ENCODE results near the gene ZNF692. TPM values are rescaled to one million over a fixed set of nuclear protein-coding genes. Genes with fewer than 3 reads are reported as not detected.
A peak's percentile ranks its signal among the peaks of the same experiment; 100 is the strongest.

ZNF692 gene
- 5.7 TPM for total RNA-seq

- Histone ChIP-seq H3K9ac (ENCODE audit: low read depth in 1 of 3, low read length in 3 of 3) (peak within 1 kb of the TSS; percentile 85 to 95 (median 92)), H3K36me3 (ENCODE audit: control insufficient read depth in 3 of 3, insufficient read depth in 3 of 3, low read length in 3 of 3) (peaks cover 0 to 6% (median 5%) of the 10 kb centered on the region in 3 donors), H3K4me3 (ENCODE audit: low read length in 3 of 3) (peak within 1 kb of the TSS; percentile 86 to 91 (median 88)), H3K27me3 (ENCODE audit: control insufficient read depth in 3 of 3, insufficient read depth in 3 of 3, low read length in 3 of 3) (no peaks in the 10 kb centered on the region), H3K4me1 (ENCODE audit: control insufficient read depth in 3 of 3, insufficient read depth in 3 of 3, low read length in 3 of 3) (peaks cover 32 to 40% (median 38%) of the 10 kb centered on the region in 3 donors), H3K27ac (ENCODE audit: low read depth, low read length) (peak within 1 kb of the TSS; percentile 91), H3K9me3 (ENCODE audit: control insufficient read depth in 3 of 3, low read length in 3 of 3) (no peaks in the 10 kb centered on the region)
Measured at GRCh38 chr1:248858891-248859889, at the start of gene ZNF692. Gene ZNF692 (minus strand): TSS chr1:248859085. CDS start chr1:248858309, 776 bp downstream.

GRCh38 chr1:248906753-248907661 lies 48.1 kb upstream of the ZNF692 start:
- H3K27me3 ChIP-seq (ENCODE audit: control insufficient read depth in 3 of 3, insufficient read depth in 3 of 3, low read length in 3 of 3): no peaks in the 10 kb centered on the region

DNA sequence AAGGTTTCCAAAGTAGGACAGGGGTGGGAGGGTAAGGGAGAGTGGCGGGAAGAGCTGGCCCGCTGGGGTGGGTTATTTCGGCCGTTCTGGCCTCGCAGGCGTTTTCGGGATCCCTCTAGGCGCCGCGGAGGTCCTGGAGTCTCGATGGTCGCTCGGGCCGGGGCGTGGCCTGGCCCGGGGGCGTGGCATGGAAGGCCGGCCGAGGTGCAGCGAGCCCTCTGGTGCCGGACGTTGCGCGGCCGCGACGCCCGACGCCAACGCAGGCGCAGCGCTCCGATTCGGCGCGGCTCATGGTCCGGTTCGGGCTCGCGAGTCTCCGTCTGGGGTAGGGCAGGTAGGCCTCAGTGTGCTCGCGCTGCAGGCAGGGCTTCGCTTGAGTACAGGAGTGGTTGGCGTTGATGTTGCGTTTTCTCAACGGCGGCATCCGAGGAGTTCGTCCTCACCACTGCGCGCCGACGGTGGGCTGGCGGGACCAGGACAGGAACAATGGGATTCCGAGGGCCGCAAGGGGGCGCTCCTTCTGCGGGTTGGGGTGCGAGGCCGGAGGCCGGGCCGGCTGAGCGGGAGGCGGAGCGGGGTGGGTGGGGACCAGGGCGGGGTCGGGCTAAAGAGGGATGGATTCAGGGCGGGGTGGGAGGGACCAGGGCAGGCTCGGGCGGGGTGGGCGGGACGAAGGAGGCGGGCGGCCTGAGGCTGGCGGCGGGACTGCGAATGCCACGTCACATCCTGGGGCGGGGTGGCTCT lies 47.3 kb upstream of the ZNF692 start, which contains the start of gene PGBD2:
Gene PGBD2 (plus strand): TSS at position 227 of the 744 bp plus-strand sequence. CDS start 7,628 bp downstream, outside the sequence.
- H3K9ac ChIP-seq (ENCODE audit: low read depth in 1 of 3, low read length in 3 of 3): peak within 1 kb of the TSS; percentile 81 to 87 (median 81)
- peak within 1 kb of the TSS; percentile 90 to 98 (median 95) for H3K4me3 ChIP-seq (ENCODE audit: low read length in 3 of 3)
- peaks cover 0 to 3% (median 0%) of the 10 kb centered on the region in 3 donors for H3K27me3 ChIP-seq (ENCODE audit: control insufficient read depth in 3 of 3, insufficient read depth in 3 of 3, low read length in 3 of 3)
- H3K4me1 ChIP-seq (ENCODE audit: control insufficient read depth in 3 of 3, insufficient read depth in 3 of 3, low read length in 3 of 3): peaks cover 3 to 16% (median 13%) of the 10 kb centered on the region in 3 donors
- H3K36me3 ChIP-seq (ENCODE audit: control insufficient read depth in 3 of 3, insufficient read depth in 3 of 3, low read length in 3 of 3): peaks cover 0 to 2% (median 0%) of the 10 kb centered on the region in 3 donors
- H3K9me3 ChIP-seq (ENCODE audit: control insufficient read depth in 3 of 3, low read length in 3 of 3): no peaks in the 10 kb centered on the region
- peak within 1 kb of the TSS; percentile 86 for H3K27ac ChIP-seq (ENCODE audit: low read depth, low read length)

More at GRCh38 chr1:248906753-248907661, 48.1 kb upstream of the ZNF692 start:
- peak overlapping the region; percentile 77 to 81 (median 81) for H3K9ac ChIP-seq (ENCODE audit: low read depth in 1 of 3, low read length in 3 of 3)
- peaks cover 3 to 16% (median 13%) of the 10 kb centered on the region in 3 donors for H3K4me1 ChIP-seq (ENCODE audit: control insufficient read depth in 3 of 3, insufficient read depth in 3 of 3, low read length in 3 of 3)
- no peaks in the 10 kb centered on the region for H3K9me3 ChIP-seq (ENCODE audit: control insufficient read depth in 3 of 3, low read length in 3 of 3)
- H3K27ac ChIP-seq (ENCODE audit: low read depth, low read length): peak overlapping the region; percentile 76
- peak overlapping the region; percentile 77 to 85 (median 80) for H3K4me3 ChIP-seq (ENCODE audit: low read length in 3 of 3)
- H3K36me3 ChIP-seq (ENCODE audit: control insufficient read depth in 3 of 3, insufficient read depth in 3 of 3, low read length in 3 of 3): peaks cover 0 to 3% (median 0%) of the 10 kb centered on the region in 3 donors

- peak overlapping the region; percentile 90 to 98 (median 95) for H3K4me3 ChIP-seq (ENCODE audit: low read length in 3 of 3)
- no peaks in the 10 kb centered on the region for H3K9me3 ChIP-seq (ENCODE audit: control insufficient read depth in 3 of 3, low read length in 3 of 3)
- H3K4me1 ChIP-seq (ENCODE audit: control insufficient read depth in 3 of 3, insufficient read depth in 3 of 3, low read length in 3 of 3): peaks cover 3 to 16% (median 13%) of the 10 kb centered on the region in 3 donors
- H3K36me3 ChIP-seq (ENCODE audit: control insufficient read depth in 3 of 3, insufficient read depth in 3 of 3, low read length in 3 of 3): peaks cover 0 to 2% (median 0%) of the 10 kb centered on the region in 3 donors
- peaks cover 0 to 3% (median 0%) of the 10 kb centered on the region in 3 donors for H3K27me3 ChIP-seq (ENCODE audit: control insufficient read depth in 3 of 3, insufficient read depth in 3 of 3, low read length in 3 of 3)
- peak overlapping the region; percentile 86 for H3K27ac ChIP-seq (ENCODE audit: low read depth, low read length)
- H3K9ac ChIP-seq (ENCODE audit: low read depth in 1 of 3, low read length in 3 of 3): peak overlapping the region; percentile 79 to 87 (median 79)
Measured at GRCh38 chr1:248905662-248906008, 46.8 kb upstream of the ZNF692 start.

GRCh38 chr1:248904437-248905216 lies 45.7 kb upstream of the ZNF692 start:
- Histone ChIP-seq H3K27me3 (ENCODE audit: control insufficient read depth in 3 of 3, insufficient read depth in 3 of 3, low read length in 3 of 3) (peaks cover 0 to 3% (median 3%) of the 10 kb centered on the region in 3 donors), H3K27ac (ENCODE audit: low read depth, low read length) (no peak overlapping the region), H3K4me3 (ENCODE audit: low read length in 3 of 3) (no peak overlapping the region), H3K36me3 (ENCODE audit: control insufficient read depth in 3 of 3, insufficient read depth in 3 of 3, low read length in 3 of 3) (no peaks in the 10 kb centered on the region), H3K9me3 (ENCODE audit: control insufficient read depth in 3 of 3, low read length in 3 of 3) (no peaks in the 10 kb centered on the region), H3K9ac (ENCODE audit: low read depth in 1 of 3, low read length in 3 of 3) (no peak overlapping the region), H3K4me1 (ENCODE audit: control insufficient read depth in 3 of 3, insufficient read depth in 3 of 3, low read length in 3 of 3) (peaks cover 3 to 16% (median 13%) of the 10 kb centered on the region in 3 donors)

DNA sequence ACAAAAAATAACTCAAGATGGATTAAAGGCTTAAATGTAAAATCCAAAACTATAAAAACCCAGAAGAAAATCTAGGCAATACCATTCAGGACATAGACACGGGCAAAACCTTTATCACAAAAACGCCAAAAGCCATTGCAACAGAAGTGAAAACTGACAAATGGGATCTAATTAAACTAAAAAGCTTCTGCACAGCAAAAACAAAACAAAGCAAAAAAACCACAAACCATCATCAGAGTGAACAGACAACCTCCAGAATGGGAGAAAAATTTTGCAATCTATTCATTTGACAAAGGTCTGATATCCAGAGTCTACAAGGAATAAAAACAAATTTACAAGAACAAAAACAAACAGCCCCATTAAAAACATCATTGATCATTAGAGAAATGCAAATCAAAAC lies 42.7 kb upstream of the ZNF692 start:
- no peaks in the 10 kb centered on the region for H3K36me3 ChIP-seq (ENCODE audit: control insufficient read depth in 3 of 3, insufficient read depth in 3 of 3, low read length in 3 of 3)
- peaks cover 8 to 13% (median 10%) of the 10 kb centered on the region in 3 donors for H3K27me3 ChIP-seq (ENCODE audit: control insufficient read depth in 3 of 3, insufficient read depth in 3 of 3, low read length in 3 of 3)
- no peaks in the 10 kb centered on the region for H3K9me3 ChIP-seq (ENCODE audit: control insufficient read depth in 3 of 3, low read length in 3 of 3)
- no peak overlapping the region for H3K4me3 ChIP-seq (ENCODE audit: low read length in 3 of 3)
- peaks cover 0 to 8% (median 7%) of the 10 kb centered on the region in 3 donors for H3K4me1 ChIP-seq (ENCODE audit: control insufficient read depth in 3 of 3, insufficient read depth in 3 of 3, low read length in 3 of 3)
- no peak overlapping the region for H3K27ac ChIP-seq (ENCODE audit: low read depth, low read length)
- H3K9ac ChIP-seq (ENCODE audit: low read depth in 1 of 3, low read length in 3 of 3): no peak overlapping the region

DNA sequence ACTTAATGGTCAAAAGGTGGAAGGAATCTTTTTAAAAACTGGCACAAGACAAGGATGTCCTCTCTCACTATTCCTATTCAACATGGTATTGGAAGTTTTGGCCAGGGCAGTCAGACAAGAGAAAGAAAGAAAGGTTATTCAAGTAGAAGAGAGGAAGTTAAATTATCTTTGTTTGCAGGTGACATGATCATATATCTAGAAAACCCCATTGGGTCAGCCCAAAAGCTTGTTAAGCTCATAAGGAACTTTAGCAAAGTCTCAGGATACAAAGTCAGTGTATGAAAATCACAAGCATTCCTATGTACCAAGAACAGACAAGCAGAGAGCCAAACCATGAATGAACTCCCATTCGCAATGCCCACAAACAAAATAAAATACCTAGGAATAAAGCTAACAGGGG lies 41.8 kb upstream of the ZNF692 start:
- Histone ChIP-seq H3K4me1 (ENCODE audit: control insufficient read depth in 3 of 3, insufficient read depth in 3 of 3, low read length in 3 of 3) (peaks cover 0 to 3% (median 2%) of the 10 kb centered on the region in 3 donors), H3K27me3 (ENCODE audit: control insufficient read depth in 3 of 3, insufficient read depth in 3 of 3, low read length in 3 of 3) (peaks cover 10 to 13% (median 12%) of the 10 kb centered on the region in 3 donors)

DNA sequence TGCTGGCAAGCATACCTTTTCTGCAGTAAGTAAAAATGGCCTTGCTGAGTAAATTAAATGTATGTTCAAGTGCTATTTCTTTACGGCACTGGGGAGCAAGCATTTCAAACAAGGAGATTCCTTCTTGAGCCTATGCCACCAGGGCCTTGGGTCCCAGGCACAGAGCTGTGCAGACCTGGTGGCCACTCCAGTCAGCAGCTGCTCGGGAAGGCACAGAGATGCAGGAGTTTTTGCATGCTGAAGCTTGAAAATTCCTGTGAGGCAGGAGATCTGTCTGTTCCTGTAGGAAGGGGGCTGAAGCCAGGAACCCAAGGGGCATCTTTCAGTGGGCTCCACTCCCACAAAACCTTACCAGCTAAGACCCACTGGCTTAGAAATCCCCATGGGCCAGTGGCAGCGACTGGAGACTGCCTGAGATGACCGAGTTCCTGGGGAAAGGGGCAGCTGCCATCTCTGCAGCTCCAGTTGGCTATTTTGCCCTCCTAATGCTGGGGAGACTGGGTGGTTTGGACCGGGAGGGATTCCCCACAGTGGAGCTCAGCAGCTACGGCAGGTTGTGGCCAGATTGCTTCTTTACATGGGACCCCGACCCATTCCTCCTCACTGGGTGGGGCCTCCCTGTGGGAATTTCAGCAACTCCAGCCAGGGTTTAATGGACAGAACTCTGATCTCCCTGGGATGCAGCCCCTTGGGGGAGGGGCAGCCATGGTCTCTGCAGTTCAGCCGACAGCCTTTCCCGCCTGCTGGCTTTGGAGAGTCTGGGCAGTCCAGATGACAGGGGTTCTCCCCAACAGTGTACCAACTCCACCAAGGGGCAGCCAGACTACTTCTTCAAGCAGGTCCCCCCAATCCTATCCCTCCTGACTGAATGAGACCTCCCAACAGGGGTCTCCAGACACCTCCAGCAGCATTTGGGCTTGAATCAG lies 38.8 kb upstream of the ZNF692 start:
- Histone ChIP-seq H3K27ac (ENCODE audit: low read depth, low read length) (no peak overlapping the region), H3K27me3 (ENCODE audit: control insufficient read depth in 3 of 3, insufficient read depth in 3 of 3, low read length in 3 of 3) (peaks cover 10 to 13% (median 12%) of the 10 kb centered on the region in 3 donors), H3K4me3 (ENCODE audit: low read length in 3 of 3) (no peak overlapping the region), H3K4me1 (ENCODE audit: control insufficient read depth in 3 of 3, insufficient read depth in 3 of 3, low read length in 3 of 3) (no peaks in the 10 kb centered on the region), H3K9me3 (ENCODE audit: control insufficient read depth in 3 of 3, low read length in 3 of 3) (no peaks in the 10 kb centered on the region), H3K9ac (ENCODE audit: low read depth in 1 of 3, low read length in 3 of 3) (no peak overlapping the region), H3K36me3 (ENCODE audit: control insufficient read depth in 3 of 3, insufficient read depth in 3 of 3, low read length in 3 of 3) (no peaks in the 10 kb centered on the region)

More for the DNA sequence above, 41.8 kb upstream of the ZNF692 start:
- H3K9me3 ChIP-seq (ENCODE audit: control insufficient read depth in 3 of 3, low read length in 3 of 3): no peaks in the 10 kb centered on the region
- no peak overlapping the region for H3K9ac ChIP-seq (ENCODE audit: low read depth in 1 of 3, low read length in 3 of 3)
- H3K36me3 ChIP-seq (ENCODE audit: control insufficient read depth in 3 of 3, insufficient read depth in 3 of 3, low read length in 3 of 3): no peaks in the 10 kb centered on the region
- no peak overlapping the region for H3K27ac ChIP-seq (ENCODE audit: low read depth, low read length)
- no peak overlapping the region for H3K4me3 ChIP-seq (ENCODE audit: low read length in 3 of 3)
